ENCODE results near the gene MMP24.

- TF ChIP-seq CTCF (IDR thresholded peaks at IDR 0.05; ENCODE audit: poor library complexity) (no peak), EZH2 (IDR thresholded peaks at IDR 0.05; ENCODE audit: borderline replicate concordance) (no peak)
Measured at GRCh38 chr20:35252037-35252461, 25.6 kb downstream of the MMP24 start.
